Spleen (tissue), 7 donors: Measurements from ENCODE around the gene ZNF503.

Experiments used
- POLR2AphosphoS5 ChIP-seq, 3 donors: sonication (generic); formaldehyde crosslinking; IDR thresholded peaks; one replicate each; pipeline ENCODE4 v1.5.1; 2017; ENCODE audit warnings: antibody characterized with exemption in 3 of 3
- TF ChIP-seq, protein P1 (sequence below), 11 experiments: fragments of 200-600 bp in 7 of 11; fragments of 450-650 bp in 4 of 11; sonication (generic) in 4 of 11; IDR thresholded peaks in 8 of 11; conservative IDR thresholded peaks in 3 of 11; 1 replicate in 7 of 11; 2 replicates in 4 of 11; pipeline versions ENCODE4 v1.4.0 to v1.8.0; 2016 to 2021; ENCODE audit warnings: antibody characterized with exemption in 11 of 11, inconsistent platforms in 4 of 11, mild to moderate bottlenecking in 1 of 11
- donor health status: DM: no; HTN: no; CAD: no; lungs with moderate emphysema.
- donor health status: DM: no; HTN: no; CAD: no.
- donor health status: DM: no; HTN: no; CAD: no.

DNA sequence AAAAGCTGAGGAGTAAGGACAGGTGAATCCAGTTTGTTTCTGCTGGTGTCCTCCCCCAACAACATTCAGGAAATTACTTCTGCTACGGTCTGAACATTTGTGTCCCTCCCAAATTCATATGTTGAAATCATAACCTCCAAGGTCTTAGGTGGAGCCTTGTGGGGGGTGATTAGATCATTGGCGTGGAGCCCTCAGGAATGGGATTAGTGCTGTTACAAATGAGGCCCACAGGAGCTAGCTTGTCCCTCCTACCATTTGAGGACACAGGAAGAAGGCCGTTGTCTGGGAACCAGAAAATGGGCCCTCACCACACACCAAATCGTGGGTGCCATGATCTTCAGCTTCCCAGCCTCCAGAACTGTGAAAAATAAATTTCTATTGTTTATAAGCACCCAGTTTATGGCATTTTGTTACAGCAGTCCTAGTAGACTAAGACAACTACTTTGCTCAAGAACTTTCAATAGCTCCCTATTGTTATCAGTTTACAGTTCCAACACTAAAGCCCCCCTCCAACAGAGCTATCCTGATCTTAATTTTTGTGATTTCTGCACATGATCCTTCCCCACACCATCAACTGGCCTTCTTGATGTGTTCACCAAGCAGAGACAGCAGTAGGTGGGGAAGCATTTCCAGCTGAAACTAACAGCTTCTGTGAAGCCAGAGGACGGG, 27.7 kb upstream of the ZNF503 start:
- TF ChIP-seq POLR2AphosphoS5 (IDR thresholded peaks at IDR 0.05) = no peak
- TF ChIP-seq, protein P1, sequence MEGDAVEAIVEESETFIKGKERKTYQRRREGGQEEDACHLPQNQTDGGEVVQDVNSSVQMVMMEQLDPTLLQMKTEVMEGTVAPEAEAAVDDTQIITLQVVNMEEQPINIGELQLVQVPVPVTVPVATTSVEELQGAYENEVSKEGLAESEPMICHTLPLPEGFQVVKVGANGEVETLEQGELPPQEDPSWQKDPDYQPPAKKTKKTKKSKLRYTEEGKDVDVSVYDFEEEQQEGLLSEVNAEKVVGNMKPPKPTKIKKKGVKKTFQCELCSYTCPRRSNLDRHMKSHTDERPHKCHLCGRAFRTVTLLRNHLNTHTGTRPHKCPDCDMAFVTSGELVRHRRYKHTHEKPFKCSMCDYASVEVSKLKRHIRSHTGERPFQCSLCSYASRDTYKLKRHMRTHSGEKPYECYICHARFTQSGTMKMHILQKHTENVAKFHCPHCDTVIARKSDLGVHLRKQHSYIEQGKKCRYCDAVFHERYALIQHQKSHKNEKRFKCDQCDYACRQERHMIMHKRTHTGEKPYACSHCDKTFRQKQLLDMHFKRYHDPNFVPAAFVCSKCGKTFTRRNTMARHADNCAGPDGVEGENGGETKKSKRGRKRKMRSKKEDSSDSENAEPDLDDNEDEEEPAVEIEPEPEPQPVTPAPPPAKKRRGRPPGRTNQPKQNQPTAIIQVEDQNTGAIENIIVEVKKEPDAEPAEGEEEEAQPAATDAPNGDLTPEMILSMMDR (IDR thresholded peaks at IDR 0.05 in 8 of 11, conservative IDR thresholded peaks at IDR 0.05 in 3 of 11) = no peak
